OCI-LY1 (cell line): ENCODE results near the gene CCR2.

Experiments
- CTCF ChIP-seq: fragments of 200-600 bp; sonication (generic), shearing (Covaris generic); IDR thresholded peaks from 2 replicates; pipeline ENCODE4 v1.5.1; 2017; ENCODE audit warnings: mild to moderate bottlenecking, antibody characterized with exemption, low read length, moderate library complexity, mixed read lengths
- EZH2 ChIP-seq: fragments of 200-600 bp; sonication (generic), shearing (Covaris generic); IDR thresholded peaks from 2 replicates; pipeline ENCODE4 v1.8.0; 2017; ENCODE audit warnings: borderline replicate concordance, mixed run types, mild to moderate bottlenecking, antibody characterized with exemption, low read length, moderate library complexity, mixed read lengths

- TF ChIP-seq CTCF (no peak), EZH2 (no peak)
These were observed 15.2 kb downstream of the CCR2 start for GRCh38 chr3:46369151-46369550.
